H9 (cell line): ENCODE measurements around the gene PTPN12. TPM values are rescaled to one million over a fixed set of nuclear protein-coding genes. Genes with fewer than 3 reads are reported as not detected.
A peak's percentile ranks its signal among the peaks of the same experiment; 100 is the strongest.

Experiments
- DNase-seq: peaks from one replicate; pipeline ENCODE4 v3.0.0-alpha.2; 2017
- H2AFZ ChIP-seq: one replicate; pipeline ENCODE4 v1.6.1; 2013; ENCODE audit warnings: mild to moderate bottlenecking, low read length, control low read depth, moderate library complexity
- H2AK5ac ChIP-seq: 2 replicates; pipeline ENCODE4 v1.6.1; 2013; ENCODE audit warnings: low read length, control low read depth, mixed read lengths; ENCODE audit not compliant: insufficient read length
- H2BK120ac ChIP-seq: one replicate; pipeline ENCODE4 v1.6.1; 2013; ENCODE audit warnings: low read depth, mild to moderate bottlenecking, low read length, control low read depth, inconsistent platforms; ENCODE audit not compliant: poor library complexity, severe bottlenecking
- H2BK12ac ChIP-seq: 2 replicates; pipeline ENCODE4 v1.6.1; 2013; ENCODE audit warnings: low read length, control low read depth, mixed read lengths, low read depth; ENCODE audit not compliant: insufficient read length
- H2BK15ac ChIP-seq: 2 replicates; pipeline ENCODE4 v1.6.1; 2013; ENCODE audit warnings: low read depth, low read length, control low read depth
- H2BK20ac ChIP-seq: one replicate; pipeline ENCODE4 v1.6.1; 2013; ENCODE audit warnings: low read depth, mild to moderate bottlenecking, low read length, control low read depth, inconsistent platforms; ENCODE audit not compliant: poor library complexity, severe bottlenecking
- H2BK5ac ChIP-seq: 2 replicates; pipeline ENCODE4 v1.6.1; 2013; ENCODE audit warnings: low read length, control low read depth, mixed read lengths; ENCODE audit not compliant: insufficient read length
- H3K14ac ChIP-seq: 2 replicates; pipeline ENCODE4 v1.6.1; 2013; ENCODE audit warnings: low read length, control low read depth; ENCODE audit not compliant: insufficient read depth
- H3K18ac ChIP-seq: 2 replicates; pipeline ENCODE4 v1.6.1; 2013; ENCODE audit warnings: low read depth, mild to moderate bottlenecking, mixed read lengths, low read length, control low read depth; ENCODE audit not compliant: insufficient read length
- H3K23ac ChIP-seq: 2 replicates; pipeline ENCODE4 v1.6.1; 2013; ENCODE audit warnings: low read length, control low read depth, mixed read lengths, low read depth; ENCODE audit not compliant: insufficient read length
- H3K23me2 ChIP-seq: 2 replicates; pipeline ENCODE4 v1.6.1; 2013; ENCODE audit warnings: low read depth, mild to moderate bottlenecking, mixed read lengths, low read length, control low read depth; ENCODE audit not compliant: insufficient read length, poor library complexity, severe bottlenecking
- H3K27ac ChIP-seq: 2 replicates; pipeline ENCODE4 v1.5.1; 2013; ENCODE audit warnings: low read length, control low read depth, mixed read lengths, low read depth; ENCODE audit not compliant: insufficient read length
- H3K27me3 ChIP-seq: 2 replicates; pipeline ENCODE4 v1.6.1; 2013; ENCODE audit warnings: low read length, control low read depth, inconsistent platforms; ENCODE audit not compliant: insufficient read depth
- H3K4ac ChIP-seq: 2 replicates; pipeline ENCODE4 v1.6.1; 2013; ENCODE audit warnings: low read depth, mild to moderate bottlenecking, control low read depth, inconsistent platforms, low read length, moderate library complexity
- H3K4me1 ChIP-seq: 2 replicates; pipeline ENCODE4 v1.6.1; 2013; ENCODE audit warnings: low read length, control low read depth, inconsistent platforms; ENCODE audit not compliant: insufficient read depth
- H3K4me2 ChIP-seq: 2 replicates; pipeline ENCODE4 v1.6.1; 2013; ENCODE audit warnings: low read length, control low read depth, mixed read lengths; ENCODE audit not compliant: insufficient read length, insufficient read depth
- H3K56ac ChIP-seq: 2 replicates; pipeline ENCODE4 v1.6.1; 2013; ENCODE audit warnings: low read depth, mild to moderate bottlenecking, mixed read lengths, low read length, control low read depth; ENCODE audit not compliant: insufficient read length
- H3K79me1 ChIP-seq: 2 replicates; pipeline ENCODE4 v1.6.1; 2013; ENCODE audit warnings: low read depth, mild to moderate bottlenecking, moderate library complexity, low read length, control low read depth, inconsistent platforms; ENCODE audit not compliant: insufficient read depth, poor library complexity, severe bottlenecking
- H3K79me2 ChIP-seq: 2 replicates; pipeline ENCODE4 v1.6.1; 2013; ENCODE audit warnings: low read length, control low read depth, inconsistent platforms; ENCODE audit not compliant: insufficient read depth
- H3K9ac ChIP-seq: 2 replicates; pipeline ENCODE4 v1.6.1; 2013; ENCODE audit warnings: low read length, control low read depth, mixed read lengths; ENCODE audit not compliant: insufficient read length; ENCODE audit errors: extremely low read depth
- H3K9me3 ChIP-seq: one replicate; pipeline ENCODE4 v1.6.1; 2013; ENCODE audit warnings: low read depth, low read length, inconsistent platforms; ENCODE audit not compliant: control insufficient read depth
- H3T11ph ChIP-seq: one replicate; pipeline ENCODE4 v1.6.1; 2013; ENCODE audit warnings: mild to moderate bottlenecking, low read length, control low read depth, inconsistent platforms
- H4K20me1 ChIP-seq: one replicate; pipeline ENCODE4 v1.6.1; 2013; ENCODE audit not compliant: control insufficient read depth, insufficient read length, insufficient read depth
- H4K5ac ChIP-seq: 2 replicates; pipeline ENCODE4 v1.6.1; 2013; ENCODE audit warnings: low read depth, mild to moderate bottlenecking, mixed read lengths, low read length, control low read depth; ENCODE audit not compliant: insufficient read length
- H4K8ac ChIP-seq: replicated peaks from 2 replicates; pipeline ENCODE4 v1.6.1; 2013; ENCODE audit warnings: low read length, control low read depth, mixed read lengths, low read depth; ENCODE audit not compliant: insufficient read length
- H4K91ac ChIP-seq: 2 replicates; pipeline ENCODE4 v1.6.1; 2013; ENCODE audit warnings: low read depth, mild to moderate bottlenecking, moderate library complexity, mixed read lengths, low read length, control low read depth; ENCODE audit not compliant: insufficient read length
- H3K27ac Mint-ChIP-seq, 3 experiments: 2 replicates in 2 of 3; 3 replicates in 1 of 3; pipeline ENCODE4 v1.8.0; 2020 to 2021; ENCODE audit warnings: mixed read lengths in 3 of 3, mild to moderate bottlenecking in 1 of 3, moderate library complexity in 1 of 3
- H3K27me3 Mint-ChIP-seq: 2 replicates; pipeline ENCODE4 v1.8.0; 2021; ENCODE audit warnings: low read depth, mild to moderate bottlenecking, moderate library complexity, mixed read lengths
- H3K36me3 Mint-ChIP-seq, 3 experiments: 2 replicates in 2 of 3; 3 replicates in 1 of 3; pipeline ENCODE4 v1.8.0; 2020 to 2021; ENCODE audit warnings: low read depth in 3 of 3, mixed read lengths in 3 of 3; ENCODE audit not compliant: insufficient read depth in 1 of 3
- H3K4me1 Mint-ChIP-seq, 2 experiments: 2 replicates each; pipeline ENCODE4 v1.8.0; 2020; ENCODE audit warnings: mixed read lengths in 2 of 2
- H3K4me3 Mint-ChIP-seq, 2 experiments: 2 replicates in 1 of 2; 3 replicates in 1 of 2; pipeline ENCODE4 v1.8.0; 2020 to 2021; ENCODE audit warnings: mild to moderate bottlenecking in 2 of 2, mixed read lengths in 2 of 2, moderate library complexity in 1 of 2
- H3K9me3 Mint-ChIP-seq, 2 experiments: 2 replicates in 1 of 2; 3 replicates in 1 of 2; pipeline ENCODE4 v1.8.0; 2020; ENCODE audit warnings: mild to moderate bottlenecking in 2 of 2, mixed read lengths in 2 of 2, moderate library complexity in 1 of 2
- CTCF ChIP-seq: fragments of 200-600 bp; sonication (generic); conservative IDR thresholded peaks from 3 replicates; pipeline ENCODE4 v1.8.0; 2021; ENCODE audit warnings: antibody characterized with exemption, mild to moderate bottlenecking
- WGBS: extraction: QIAGEN DNeasy Blood & Tissue Kit; methylation state at CpG from one replicate; pipeline ENCODE4 v1.1.7; 2013; ENCODE audit warnings: missing lambda C conversion rate, low lambda C conversion rate, mixed read lengths; ENCODE audit not compliant: insufficient read length; ENCODE audit errors: extremely low coverage; 5-methylcytosine and 5-hydroxymethylcytosine counted together
- total RNA-seq: library from RNA; stranded (reverse); gene quantifications from 2 replicates; pipeline ENCODE4 v1.2.1, GENCODE V29; 2021

The PTPN12 gene
- total RNA-seq, 1 experiment from 2014 or later: 128 TPM

DNA sequence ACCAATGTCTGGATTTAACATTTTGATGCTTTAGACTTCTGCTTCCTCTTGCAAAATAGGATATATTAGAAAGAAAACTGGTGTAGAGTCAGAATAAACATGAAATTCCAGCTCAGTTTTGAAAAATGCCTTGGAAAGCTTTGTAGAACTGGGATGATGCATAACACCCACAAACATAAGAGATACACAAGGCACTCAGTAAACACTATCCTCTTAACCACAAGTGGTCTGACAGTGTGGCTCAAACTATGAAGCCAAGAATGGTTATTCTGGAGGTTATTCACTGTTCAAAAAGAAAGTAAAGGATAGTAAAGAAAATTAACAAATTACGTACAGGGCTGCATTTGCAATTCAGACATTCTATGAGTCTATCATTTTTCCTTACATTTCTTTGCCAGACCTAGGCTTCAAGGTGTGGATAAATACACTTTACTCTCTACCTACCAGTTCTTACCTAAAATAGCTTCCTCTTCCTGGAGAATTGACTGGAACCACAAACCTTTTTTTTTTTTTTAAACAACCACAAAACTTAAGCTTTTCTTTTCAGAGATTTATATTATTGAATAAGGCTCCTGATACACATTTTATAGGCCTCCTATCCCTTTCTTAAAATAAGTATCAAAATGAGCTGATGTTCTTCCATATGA lies 150.1 kb downstream of the PTPN12 start:
- H3K27me3 Mint-ChIP-seq: no peaks in the 10 kb centered on the region
- Histone ChIP-seq H4K8ac (no peak overlapping the region), H3K23ac (no peak overlapping the region), H2BK120ac (no peak overlapping the region), H4K91ac (no peak overlapping the region), H4K5ac (no peak overlapping the region), H3K4me1 (peaks cover 3% of the 10 kb centered on the region; the same call in 1 of the 2 replicates), H3K56ac (no peak overlapping the region), H4K20me1 (peaks cover 2% of the 10 kb centered on the region), H2BK12ac (no peak overlapping the region), H2AFZ (no peak overlapping the region), H2BK5ac (no peak overlapping the region), H3K27ac (no peak overlapping the region), H3K79me2 (peaks cover 6% of the 10 kb centered on the region; the same call in 1 of the 2 replicates), H2BK20ac (no peak overlapping the region), H3K79me1 (peaks cover 6% of the 10 kb centered on the region), H3K4me2 (no peak overlapping the region), H3T11ph (no peak overlapping the region), H3K4ac (no peak overlapping the region), H3K9me3 (no peaks in the 10 kb centered on the region), H3K9ac (no peak overlapping the region), H2BK15ac (no peak overlapping the region), H3K18ac (no peak overlapping the region), H3K23me2 (no peaks in the 10 kb centered on the region), H3K14ac (no peak overlapping the region), H3K27me3 (no peaks in the 10 kb centered on the region), H2AK5ac (no peak overlapping the region)
- H3K4me1 Mint-ChIP-seq: peaks cover 30 to 38% of the 10 kb centered on the region in 2 experiments
- TF ChIP-seq CTCF: no peak
- peaks cover 12 to 41% (median 39%) of the 10 kb centered on the region in 3 experiments; a peak in 6 of 7 replicates for H3K36me3 Mint-ChIP-seq
- peak overlapping the region in 2 of 3 experiments; percentile 50 to 86; a peak in 2 of 7 replicates for H3K27ac Mint-ChIP-seq
- no CpG with 5 or more reads among the region's 1 CpG for WGBS
- no peak for DNase-seq
- H3K4me3 Mint-ChIP-seq: no peak overlapping the region
- H3K9me3 Mint-ChIP-seq: no peaks in the 10 kb centered on the region
